ENCODE results near the gene ZNF506.
"Not testable (repeated sequence)": the region's sequence is repeated elsewhere in the genome, so short reads cannot be mapped to it uniquely, and the experiment has no call there.

ZNF506 gene

GRCh38 chr19:19821366-19821951 lies at the start of gene ZNF506:
Gene ZNF506, minus strand, starts transcription at chr19:19821750. Its CDS starts 147 bp downstream, at chr19:19821603.
- Histone ChIP-seq H3K9me3 (ENCODE audit: insufficient read depth, low read length) (peaks cover 11% of the 10 kb centered on the region; the same call in 1 of the 2 replicates), H3K9me2 (replicated peaks; ENCODE audit: insufficient read depth, low read length) (no peaks in the 10 kb centered on the region), H2AFZ (ENCODE audit: low read depth, low read length, severe bottlenecking) (peak within 1 kb of the TSS; percentile 61), H3F3A (ENCODE audit: insufficient read depth) (peaks cover 9% of the 10 kb centered on the region), H4K20me1 (ENCODE audit: low read depth, low read length) (no peaks in the 10 kb centered on the region), H3K27ac (ENCODE audit: low read depth, low read length) (peak within 1 kb of the TSS; percentile 86), H3K27me3 (ENCODE audit: low read length) (no peaks in the 10 kb centered on the region), H3K4me3 (ENCODE audit: insufficient read depth, low read length, poor library complexity, severe bottlenecking) (peak within 1 kb of the TSS; percentile 91), H3K79me2 (ENCODE audit: insufficient read depth, low read length) (peaks cover 48% of the 10 kb centered on the region), H3K4me2 (ENCODE audit: low read depth, low read length, poor library complexity, severe bottlenecking) (peak within 1 kb of the TSS; percentile 70), H3K36me3 (ENCODE audit: low read length) (peaks cover 13% of the 10 kb centered on the region), H3K9ac (ENCODE audit: low read length) (peak within 1 kb of the TSS; percentile 78)
- TF ChIP-seq, protein P1, sequence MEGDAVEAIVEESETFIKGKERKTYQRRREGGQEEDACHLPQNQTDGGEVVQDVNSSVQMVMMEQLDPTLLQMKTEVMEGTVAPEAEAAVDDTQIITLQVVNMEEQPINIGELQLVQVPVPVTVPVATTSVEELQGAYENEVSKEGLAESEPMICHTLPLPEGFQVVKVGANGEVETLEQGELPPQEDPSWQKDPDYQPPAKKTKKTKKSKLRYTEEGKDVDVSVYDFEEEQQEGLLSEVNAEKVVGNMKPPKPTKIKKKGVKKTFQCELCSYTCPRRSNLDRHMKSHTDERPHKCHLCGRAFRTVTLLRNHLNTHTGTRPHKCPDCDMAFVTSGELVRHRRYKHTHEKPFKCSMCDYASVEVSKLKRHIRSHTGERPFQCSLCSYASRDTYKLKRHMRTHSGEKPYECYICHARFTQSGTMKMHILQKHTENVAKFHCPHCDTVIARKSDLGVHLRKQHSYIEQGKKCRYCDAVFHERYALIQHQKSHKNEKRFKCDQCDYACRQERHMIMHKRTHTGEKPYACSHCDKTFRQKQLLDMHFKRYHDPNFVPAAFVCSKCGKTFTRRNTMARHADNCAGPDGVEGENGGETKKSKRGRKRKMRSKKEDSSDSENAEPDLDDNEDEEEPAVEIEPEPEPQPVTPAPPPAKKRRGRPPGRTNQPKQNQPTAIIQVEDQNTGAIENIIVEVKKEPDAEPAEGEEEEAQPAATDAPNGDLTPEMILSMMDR (IDR thresholded peaks at IDR 0.05; ENCODE audit: insufficient read depth, low read length, poor library complexity, severe bottlenecking): no peak
- TF ChIP-seq EZH2phosphoT487 (conservative IDR thresholded peaks at IDR 0.05; ENCODE audit: low read length): no peak

DNA sequence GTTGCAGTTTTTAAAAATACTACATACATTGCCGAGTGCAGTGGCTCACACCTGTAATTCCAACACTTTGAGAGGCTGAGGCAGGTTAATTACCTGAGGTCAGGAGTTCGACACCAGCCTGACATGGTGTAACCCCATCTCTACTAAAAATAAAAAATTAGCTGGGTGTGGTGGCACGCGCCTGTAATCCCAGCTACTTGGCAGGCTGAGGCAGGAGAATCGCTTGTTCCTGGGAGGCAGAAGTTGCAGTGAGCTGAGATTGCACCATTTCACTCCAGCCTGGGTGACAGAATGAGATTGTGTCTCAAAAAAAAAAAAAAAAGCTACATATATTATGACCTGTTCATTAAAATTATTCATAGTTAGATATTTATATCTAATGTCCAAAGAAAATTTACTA lies 48.5 kb upstream of the ZNF506 start:
- not testable (repeated sequence) for H3K4me3 ChIP-seq (ENCODE audit: insufficient read depth, low read length, poor library complexity, severe bottlenecking); H3F3A ChIP-seq (ENCODE audit: insufficient read depth); H3K9me3 ChIP-seq (ENCODE audit: insufficient read depth, low read length); H4K20me1 ChIP-seq (ENCODE audit: low read depth, low read length); H3K9me2 ChIP-seq (replicated peaks; ENCODE audit: insufficient read depth, low read length); H2AFZ ChIP-seq (ENCODE audit: low read depth, low read length, severe bottlenecking); H3K9ac ChIP-seq (ENCODE audit: low read length); H3K27ac ChIP-seq (ENCODE audit: low read depth, low read length); H3K27me3 ChIP-seq (ENCODE audit: low read length)
- Histone ChIP-seq H3K79me2 (ENCODE audit: insufficient read depth, low read length) (peaks cover 93% of the 10 kb centered on the region), H3K4me2 (ENCODE audit: low read depth, low read length, poor library complexity, severe bottlenecking) (peak overlapping the region; percentile 8), H3K36me3 (ENCODE audit: low read length) (peaks cover 37% of the 10 kb centered on the region)

- peak overlapping the region; percentile 90 for H3K9ac ChIP-seq (ENCODE audit: low read length)
- H3F3A ChIP-seq (ENCODE audit: insufficient read depth): peaks cover 6% of the 10 kb centered on the region; the same call in 1 of the 2 replicates
- peak overlapping the region; percentile 85 for H3K4me2 ChIP-seq (ENCODE audit: low read depth, low read length, poor library complexity, severe bottlenecking)
- no peaks in the 10 kb centered on the region for H3K9me2 ChIP-seq (replicated peaks; ENCODE audit: insufficient read depth, low read length)
- H3K9me3 ChIP-seq (ENCODE audit: insufficient read depth, low read length): no peaks in the 10 kb centered on the region
- H3K27ac ChIP-seq (ENCODE audit: low read depth, low read length): peak overlapping the region; percentile 92
- peaks cover 13% of the 10 kb centered on the region; the same call in 1 of the 2 replicates for H3K36me3 ChIP-seq (ENCODE audit: low read length)
- H3K4me3 ChIP-seq (ENCODE audit: insufficient read depth, low read length, poor library complexity, severe bottlenecking): peak overlapping the region; percentile 98
- TF ChIP-seq EZH2phosphoT487 (conservative IDR thresholded peaks at IDR 0.05; ENCODE audit: low read length): no peak
- TF ChIP-seq, protein P1 (IDR thresholded peaks at IDR 0.05; ENCODE audit: insufficient read depth, low read length, poor library complexity, severe bottlenecking): no peak
- peak overlapping the region; percentile 79 for H2AFZ ChIP-seq (ENCODE audit: low read depth, low read length, severe bottlenecking)
- H3K79me2 ChIP-seq (ENCODE audit: insufficient read depth, low read length): peaks cover 60% of the 10 kb centered on the region
- no peaks in the 10 kb centered on the region for H3K27me3 ChIP-seq (ENCODE audit: low read length)
- H4K20me1 ChIP-seq (ENCODE audit: low read depth, low read length): no peaks in the 10 kb centered on the region
These were observed 45.2 kb upstream of the ZNF506 start for GRCh38 chr19:19866611-19867248.

Measured in SU-DHL-6 (cell line).